WTC11 (cell line): Measurements from ENCODE around the gene IFNK. TPM values are rescaled to one million over a fixed set of nuclear protein-coding genes. Genes with fewer than 3 reads are reported as not detected.

Experiments used
- ATAC-seq: fragments of 200-7000 bp; cut with Tn5 transposase; 2 replicates; pipeline ENCODE4 v1.10.0; 2021; ENCODE audit warnings: mild to moderate bottlenecking, moderate library complexity
- CTCF ChIA-PET: fragments of 300-600 bp; sonication (Branson Sonifier 250); formaldehyde crosslinking; loops from one replicate; lab custom pipeline; 2021; ENCODE audit warnings: antibody characterized with exemption; lab: Charles Lee
- POLR2A ChIA-PET: fragments of 350-600 bp; sonication (Branson Sonifier 250); formaldehyde crosslinking; loops from one replicate; lab custom pipeline; 2021; ENCODE audit warnings: antibody characterized with exemption; lab: Charles Lee
- DNase-seq: peaks from one replicate; pipeline ENCODE4 v3.0.0; 2021; ENCODE audit warnings: low spot score
- H3K27ac Mint-ChIP-seq: 2 replicates; pipeline ENCODE4 v1.8.0; 2021; ENCODE audit warnings: mixed read lengths
- H3K27me3 Mint-ChIP-seq: 2 replicates; pipeline ENCODE4 v1.8.0; 2021; ENCODE audit warnings: low read depth, mild to moderate bottlenecking, moderate library complexity, mixed read lengths
- H3K36me3 Mint-ChIP-seq: 2 replicates; pipeline ENCODE4 v1.8.0; 2021; ENCODE audit warnings: mixed read lengths
- H3K4me1 Mint-ChIP-seq: 2 replicates; pipeline ENCODE4 v1.8.0; 2022; ENCODE audit warnings: mixed read lengths
- H3K4me3 Mint-ChIP-seq: 2 replicates; pipeline ENCODE4 v1.8.0; 2021; ENCODE audit warnings: mild to moderate bottlenecking, moderate library complexity, mixed read lengths
- H3K9me3 Mint-ChIP-seq: 2 replicates; pipeline ENCODE4 v1.8.0; 2021; ENCODE audit warnings: mixed read lengths
- ATF6 ChIP-seq: sonication (generic); formaldehyde crosslinking; IDR thresholded peaks from 2 replicates; pipeline ENCODE4 v1.8.1; 2023; ENCODE audit warnings: mild to moderate bottlenecking, missing genetic modification reagents
- CDX4 ChIP-seq: fragments of 250-450 bp; sonication (Bioruptor Pico); IDR thresholded peaks from 2 replicates; pipeline ENCODE4 v1.9.0; 2021; ENCODE audit warnings: moderate library complexity, mild to moderate bottlenecking, inconsistent platforms, borderline replicate concordance
- CREB1 ChIP-seq: sonication (generic); formaldehyde crosslinking; IDR thresholded peaks from 2 replicates; pipeline ENCODE4 v1.8.0; 2023; ENCODE audit warnings: mild to moderate bottlenecking, missing genetic modification reagents
- ETV6 ChIP-seq: sonication (generic); formaldehyde crosslinking; IDR thresholded peaks from 2 replicates; pipeline ENCODE4 v1.8.1; 2022; ENCODE audit warnings: mild to moderate bottlenecking, missing genetic modification reagents
- GTF2I ChIP-seq: fragments of 250-450 bp; sonication (Bioruptor Pico); conservative IDR thresholded peaks from 2 replicates; pipeline ENCODE4 v1.4.0; 2021; ENCODE audit warnings: mild to moderate bottlenecking
- JAZF1 ChIP-seq: fragments of 250-450 bp; sonication (Bioruptor Pico); IDR thresholded peaks from 2 replicates; pipeline ENCODE4 v1.9.0; 2021; ENCODE audit warnings: moderate library complexity, mild to moderate bottlenecking, inconsistent platforms
- JUN ChIP-seq: sonication (generic); formaldehyde crosslinking; IDR thresholded peaks from 2 replicates; pipeline ENCODE4 v1.8.0; 2023; ENCODE audit warnings: mild to moderate bottlenecking, missing genetic modification reagents
- KAT7 ChIP-seq: sonication (generic); formaldehyde crosslinking; IDR thresholded peaks from 2 replicates; pipeline ENCODE4 v1.8.1; 2023; ENCODE audit warnings: missing genetic modification reagents, mild to moderate bottlenecking, borderline replicate concordance
- MAX ChIP-seq: sonication (generic); formaldehyde crosslinking; IDR thresholded peaks from 2 replicates; pipeline ENCODE4 v1.8.0; 2022; ENCODE audit warnings: mild to moderate bottlenecking, missing genetic modification reagents
- MYBL2 ChIP-seq: sonication (generic); formaldehyde crosslinking; IDR thresholded peaks from 2 replicates; pipeline ENCODE4 v1.8.1; 2023; ENCODE audit warnings: mild to moderate bottlenecking, moderate library complexity, missing genetic modification reagents
- NFE2L1 ChIP-seq: sonication (generic); formaldehyde crosslinking; IDR thresholded peaks from 2 replicates; pipeline ENCODE4 v1.8.1; 2023; ENCODE audit warnings: missing genetic modification reagents
- NR1H2 ChIP-seq: sonication (generic); formaldehyde crosslinking; IDR thresholded peaks from 2 replicates; pipeline ENCODE4 v1.9.0; 2021; ENCODE audit warnings: mild to moderate bottlenecking, moderate library complexity, missing genetic modification reagents
- NR2C2 ChIP-seq: sonication (generic); formaldehyde crosslinking; IDR thresholded peaks from 2 replicates; pipeline ENCODE4 v1.8.0; 2022; ENCODE audit warnings: mild to moderate bottlenecking, missing genetic modification reagents
- NR3C1 ChIP-seq: sonication (generic); formaldehyde crosslinking; conservative IDR thresholded peaks from 2 replicates; pipeline ENCODE4 v1.8.1; 2023; ENCODE audit warnings: low read depth, mild to moderate bottlenecking, missing genetic modification reagents
- OVOL2 ChIP-seq: fragments of 250-450 bp; sonication (Bioruptor Pico); IDR thresholded peaks from 2 replicates; pipeline ENCODE4 v1.9.0; 2021; ENCODE audit warnings: mild to moderate bottlenecking, borderline replicate concordance
- SP1 ChIP-seq: sonication (generic); formaldehyde crosslinking; conservative IDR thresholded peaks from 2 replicates; pipeline ENCODE4 v1.8.1; 2022; ENCODE audit warnings: missing genetic modification reagents
- ZNF416 ChIP-seq: fragments of 250-450 bp; sonication (Bioruptor Pico); IDR thresholded peaks from 2 replicates; pipeline ENCODE4 v1.9.0; 2021; ENCODE audit warnings: mild to moderate bottlenecking, inconsistent platforms
- ZNF532 ChIP-seq: fragments of 250-450 bp; sonication (Bioruptor Pico); IDR thresholded peaks from 2 replicates; pipeline ENCODE4 v1.9.0; 2021; ENCODE audit warnings: mild to moderate bottlenecking, borderline replicate concordance
- ZNF671 ChIP-seq: fragments of 250-450 bp; sonication (Bioruptor Pico); IDR thresholded peaks from 2 replicates; pipeline ENCODE4 v1.8.0; 2021; ENCODE audit warnings: mild to moderate bottlenecking
- total RNA-seq: library from RNA; stranded (reverse); gene quantifications from 3 replicates; pipeline ENCODE4 v1.2.3, GENCODE V29; 2021
- TF ChIP-seq, protein P1 (sequence below): sonication (generic); formaldehyde crosslinking; IDR thresholded peaks from 2 replicates; pipeline ENCODE4 v1.8.1; 2023; ENCODE audit warnings: mild to moderate bottlenecking, moderate library complexity, missing genetic modification reagents
- TF ChIP-seq, protein P2 (sequence below): sonication (generic); formaldehyde crosslinking; IDR thresholded peaks from 2 replicates; pipeline ENCODE4 v1.8.1; 2022; ENCODE audit warnings: low read depth, missing genetic modification reagents, borderline replicate concordance
- TF ChIP-seq, protein P3 (sequence below): sonication (generic); formaldehyde crosslinking; conservative IDR thresholded peaks from 2 replicates; pipeline ENCODE4 v1.8.1; 2022; ENCODE audit warnings: mild to moderate bottlenecking, missing genetic modification reagents

The IFNK gene
- total RNA-seq, 1 experiment from 2014 or later = not detected

DNA sequence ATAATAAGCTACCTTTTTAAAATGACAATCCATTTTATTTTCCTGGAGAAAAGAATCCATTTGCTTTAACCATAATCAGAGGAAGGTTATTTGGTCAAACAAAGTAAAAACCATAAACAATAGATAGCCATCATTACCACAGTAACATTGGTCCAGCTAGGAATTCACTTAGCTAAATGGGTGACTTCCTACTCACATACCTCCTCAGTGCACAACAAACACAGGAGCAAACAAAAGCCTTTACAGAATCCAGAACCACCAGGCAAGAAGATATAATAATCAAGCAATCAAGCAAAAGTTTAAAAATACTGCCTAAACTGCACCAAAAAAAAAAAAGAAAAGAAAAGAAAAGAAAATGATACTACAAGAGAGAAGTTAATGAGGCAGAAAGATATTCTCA, 949 bp upstream of the IFNK start (continued):
- TF ChIP-seq KAT7 (CRISPR knock-in tag) = no peak
- TF ChIP-seq ZNF671 (CRISPR knock-in tag) = no peak
- TF ChIP-seq ETV6 (CRISPR knock-in tag) = no peak
- TF ChIP-seq GTF2I (CRISPR knock-in tag) = no peak
- no peak for TF ChIP-seq NR1H2

- TF ChIP-seq OVOL2 = no peak
- TF ChIP-seq JAZF1 (CRISPR knock-in tag) = no peak
- TF ChIP-seq SP1 = no peak
- peaks cover 3% of the 10 kb centered on the region; the same call in 1 of the 2 replicates for H3K27me3 Mint-ChIP-seq
- peak overlapping the region; percentile 94 for H3K4me3 Mint-ChIP-seq
- ChIA-PET CTCF (interaction anchor here (0.6 to 1.6 kb wide), 4 partner anchors 37 to 195 kb away, joined by 3 to 11 read pairs (median 3); no protein-coding TSS in a partner anchor), POLR2A (no interaction called here)
- H3K36me3 Mint-ChIP-seq = peaks cover 5% of the 10 kb centered on the region; the same call in 1 of the 2 replicates
- ATAC-seq (peak; percentile 2; the same call in 1 of the 2 replicates), DNase-seq (no peak)
- no peaks in the 10 kb centered on the region for H3K9me3 Mint-ChIP-seq
- H3K4me1 Mint-ChIP-seq = peaks cover 64% of the 10 kb centered on the region
- peak overlapping the region; percentile 96 for H3K27ac Mint-ChIP-seq
Observed at GRCh38 chr9:27527702-27528075, 3.6 kb downstream of the IFNK start.

DNA sequence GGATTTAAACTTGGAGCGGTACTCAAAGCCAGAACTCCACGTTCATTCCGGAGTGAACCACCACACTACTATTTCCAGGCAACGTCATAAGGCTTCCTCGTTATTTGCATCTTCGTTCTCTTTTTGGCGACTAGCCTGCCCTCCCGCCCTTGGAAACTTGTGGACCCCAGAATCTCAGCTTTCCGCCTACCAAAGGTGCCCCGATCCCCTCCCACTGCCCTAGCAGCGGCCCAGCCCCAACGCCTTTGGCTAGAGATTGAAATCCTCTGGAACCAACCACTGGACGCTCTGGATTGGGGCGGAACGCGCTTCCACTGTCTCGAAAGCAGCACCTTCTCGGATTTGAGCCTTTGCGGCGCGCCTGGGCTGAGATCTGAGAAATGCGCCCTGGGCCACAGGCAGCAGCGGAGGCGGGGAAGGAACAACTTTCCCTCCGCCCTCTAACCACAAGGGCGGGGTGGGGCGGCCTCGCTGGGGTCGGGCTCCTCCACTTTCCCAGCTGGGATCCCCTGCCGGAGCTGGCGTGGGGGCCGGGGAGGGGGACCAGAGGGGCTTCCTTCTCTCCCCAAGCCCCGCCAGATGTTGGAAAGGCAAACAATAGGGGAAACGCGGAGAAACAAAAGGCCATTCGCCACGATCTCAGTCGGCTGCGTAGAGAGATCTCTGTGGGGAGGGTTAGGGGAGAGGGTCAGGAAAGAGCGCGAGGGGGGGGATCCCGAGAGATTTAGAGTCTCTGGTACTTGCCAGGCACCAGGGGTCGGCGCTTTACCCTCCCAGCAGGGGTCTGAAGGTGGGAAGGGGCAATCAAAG, 4.2 kb downstream of the IFNK start:
- peaks cover 3% of the 10 kb centered on the region; the same call in 1 of the 2 replicates for H3K27me3 Mint-ChIP-seq
- ChIA-PET POLR2A (no interaction called here), CTCF (interaction anchor here (0.6 to 1.6 kb wide), 5 partner anchors 38 to 200 kb away, joined by 3 to 11 read pairs (median 3); no protein-coding TSS in a partner anchor)
- H3K36me3 Mint-ChIP-seq = peaks cover 5% of the 10 kb centered on the region; the same call in 1 of the 2 replicates
- H3K9me3 Mint-ChIP-seq = no peaks in the 10 kb centered on the region
- DNase-seq = peak; percentile 85
- H3K4me3 Mint-ChIP-seq = peak overlapping the region; percentile 94
- peaks cover 64% of the 10 kb centered on the region for H3K4me1 Mint-ChIP-seq
- H3K27ac Mint-ChIP-seq = peak overlapping the region; percentile 96
- peak; percentile 73 for ATAC-seq
- TF ChIP-seq NR2C2 = no peak
- TF ChIP-seq NFE2L1 = no peak
- no peak for TF ChIP-seq ZNF532 (CRISPR knock-in tag)
- no peak for TF ChIP-seq GTF2I (CRISPR knock-in tag)
- TF ChIP-seq, protein P1, sequence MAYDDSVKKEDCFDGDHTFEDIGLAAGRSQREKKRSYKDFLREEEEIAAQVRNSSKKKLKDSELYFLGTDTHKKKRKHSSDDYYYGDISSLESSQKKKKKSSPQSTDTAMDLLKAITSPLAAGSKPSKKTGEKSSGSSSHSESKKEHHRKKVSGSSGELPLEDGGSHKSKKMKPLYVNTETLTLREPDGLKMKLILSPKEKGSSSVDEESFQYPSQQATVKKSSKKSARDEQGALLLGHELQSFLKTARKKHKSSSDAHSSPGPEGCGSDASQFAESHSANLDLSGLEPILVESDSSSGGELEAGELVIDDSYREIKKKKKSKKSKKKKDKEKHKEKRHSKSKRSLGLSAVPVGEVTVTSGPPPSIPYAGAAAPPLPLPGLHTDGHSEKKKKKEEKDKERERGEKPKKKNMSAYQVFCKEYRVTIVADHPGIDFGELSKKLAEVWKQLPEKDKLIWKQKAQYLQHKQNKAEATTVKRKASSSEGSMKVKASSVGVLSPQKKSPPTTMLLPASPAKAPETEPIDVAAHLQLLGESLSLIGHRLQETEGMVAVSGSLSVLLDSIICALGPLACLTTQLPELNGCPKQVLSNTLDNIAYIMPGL = peak; percentile 27; the same call in 1 of the 2 replicates
- TF ChIP-seq NR3C1 (CRISPR knock-in tag) = 0 out of 2 replicates have a peak, but pooled peaks have one; percentile 46
- no peak for TF ChIP-seq CDX4 (CRISPR knock-in tag)
- TF ChIP-seq ZNF416 (CRISPR knock-in tag) = no peak
- TF ChIP-seq NR1H2 = no peak
- TF ChIP-seq, protein P2, sequence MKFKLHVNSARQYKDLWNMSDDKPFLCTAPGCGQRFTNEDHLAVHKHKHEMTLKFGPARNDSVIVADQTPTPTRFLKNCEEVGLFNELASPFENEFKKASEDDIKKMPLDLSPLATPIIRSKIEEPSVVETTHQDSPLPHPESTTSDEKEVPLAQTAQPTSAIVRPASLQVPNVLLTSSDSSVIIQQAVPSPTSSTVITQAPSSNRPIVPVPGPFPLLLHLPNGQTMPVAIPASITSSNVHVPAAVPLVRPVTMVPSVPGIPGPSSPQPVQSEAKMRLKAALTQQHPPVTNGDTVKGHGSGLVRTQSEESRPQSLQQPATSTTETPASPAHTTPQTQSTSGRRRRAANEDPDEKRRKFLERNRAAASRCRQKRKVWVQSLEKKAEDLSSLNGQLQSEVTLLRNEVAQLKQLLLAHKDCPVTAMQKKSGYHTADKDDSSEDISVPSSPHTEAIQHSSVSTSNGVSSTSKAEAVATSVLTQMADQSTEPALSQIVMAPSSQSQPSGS (CRISPR knock-in tag) = no peak
- no peak for TF ChIP-seq JUN
- TF ChIP-seq MYBL2 (CRISPR knock-in tag) = no peak
- 0 out of 2 replicates have a peak, but pooled peaks have one; percentile 56 for TF ChIP-seq MAX (CRISPR knock-in tag)
- TF ChIP-seq CREB1 (CRISPR knock-in tag) = no peak
- no peak for TF ChIP-seq ATF6 (CRISPR knock-in tag)
- TF ChIP-seq, protein P3, sequence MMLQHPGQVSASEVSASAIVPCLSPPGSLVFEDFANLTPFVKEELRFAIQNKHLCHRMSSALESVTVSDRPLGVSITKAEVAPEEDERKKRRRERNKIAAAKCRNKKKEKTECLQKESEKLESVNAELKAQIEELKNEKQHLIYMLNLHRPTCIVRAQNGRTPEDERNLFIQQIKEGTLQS = no peak
